Mesothelial cell of epicardium (in vitro differentiated cells): ENCODE results near the gene PPP2R2C. TPM values are rescaled to one million over a fixed set of nuclear protein-coding genes. Genes with fewer than 3 reads are reported as not detected.

Experiments
- DNase-seq, 2 experiments: peaks; one replicate each; pipeline ENCODE4 v3.0.0; 2021; ENCODE audit warnings: low spot score in 2 of 2; ENCODE audit not compliant: unreplicated experiment in 2 of 2
- H3K27ac Mint-ChIP-seq: 2 replicates; pipeline ENCODE4 v1.8.0; 2021; ENCODE audit warnings: mixed read lengths
- H3K27me3 Mint-ChIP-seq: 2 replicates; pipeline ENCODE4 v1.8.0; 2021; ENCODE audit warnings: low read depth, mixed read lengths
- H3K36me3 Mint-ChIP-seq: 2 replicates; pipeline ENCODE4 v1.8.0; 2021; ENCODE audit warnings: mixed read lengths
- H3K4me1 Mint-ChIP-seq: 2 replicates; pipeline ENCODE4 v1.8.0; 2021; ENCODE audit warnings: mixed read lengths
- H3K4me3 Mint-ChIP-seq: 2 replicates; pipeline ENCODE4 v1.8.0; 2021; ENCODE audit warnings: mild to moderate bottlenecking, moderate library complexity, mixed read lengths
- H3K9me3 Mint-ChIP-seq: 2 replicates; pipeline ENCODE4 v1.8.0; 2021; ENCODE audit warnings: mixed read lengths
- total RNA-seq: library from RNA; stranded (reverse); gene quantifications from 3 replicates; pipeline ENCODE4 v1.2.1, GENCODE V29; 2021
- TF ChIP-seq, protein P1 (sequence below): fragments of 200-600 bp; sonication (generic); IDR thresholded peaks from one replicate; pipeline ENCODE4 v1.5.0; 2021; ENCODE audit warnings: antibody characterized with exemption; ENCODE audit not compliant: unreplicated experiment

Gene PPP2R2C
- total RNA-seq, 1 donor from 2014 or later, result 5.2 TPM

DNA sequence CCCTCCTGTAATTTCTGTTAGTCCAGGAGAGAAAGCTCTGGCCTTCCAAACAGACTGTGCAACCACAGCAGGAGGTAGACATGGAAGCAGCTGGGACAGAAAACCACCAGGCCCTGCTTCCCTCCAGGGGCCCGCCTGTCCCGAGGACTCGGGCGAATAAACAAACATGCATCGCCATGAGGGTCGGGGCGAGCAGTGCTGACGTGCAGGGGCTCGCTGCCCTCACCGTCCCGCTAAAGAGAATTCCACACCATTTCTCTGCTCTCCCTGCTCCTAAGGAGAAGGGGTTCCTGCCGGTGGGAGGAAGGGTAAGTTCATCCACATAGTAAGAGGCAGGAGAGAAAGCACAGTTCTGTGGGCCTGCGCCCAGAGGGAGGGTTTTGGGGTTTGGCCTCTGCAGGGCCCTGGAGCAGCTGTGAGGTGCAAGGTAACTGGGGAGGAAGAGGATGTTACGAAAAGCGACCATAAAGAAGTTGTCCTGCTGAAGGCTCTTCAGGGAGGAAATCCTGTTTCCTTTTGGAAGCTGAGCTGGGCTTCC, 147.9 kb downstream of the PPP2R2C start:
- H3K4me3 Mint-ChIP-seq, result no peak overlapping the region
- no peaks in the 10 kb centered on the region for H3K36me3 Mint-ChIP-seq
- no peaks in the 10 kb centered on the region for H3K4me1 Mint-ChIP-seq
- H3K27ac Mint-ChIP-seq, result no peak overlapping the region
- peaks cover 29% of the 10 kb centered on the region for H3K27me3 Mint-ChIP-seq
- DNase-seq, result no peak
- TF ChIP-seq, protein P1, sequence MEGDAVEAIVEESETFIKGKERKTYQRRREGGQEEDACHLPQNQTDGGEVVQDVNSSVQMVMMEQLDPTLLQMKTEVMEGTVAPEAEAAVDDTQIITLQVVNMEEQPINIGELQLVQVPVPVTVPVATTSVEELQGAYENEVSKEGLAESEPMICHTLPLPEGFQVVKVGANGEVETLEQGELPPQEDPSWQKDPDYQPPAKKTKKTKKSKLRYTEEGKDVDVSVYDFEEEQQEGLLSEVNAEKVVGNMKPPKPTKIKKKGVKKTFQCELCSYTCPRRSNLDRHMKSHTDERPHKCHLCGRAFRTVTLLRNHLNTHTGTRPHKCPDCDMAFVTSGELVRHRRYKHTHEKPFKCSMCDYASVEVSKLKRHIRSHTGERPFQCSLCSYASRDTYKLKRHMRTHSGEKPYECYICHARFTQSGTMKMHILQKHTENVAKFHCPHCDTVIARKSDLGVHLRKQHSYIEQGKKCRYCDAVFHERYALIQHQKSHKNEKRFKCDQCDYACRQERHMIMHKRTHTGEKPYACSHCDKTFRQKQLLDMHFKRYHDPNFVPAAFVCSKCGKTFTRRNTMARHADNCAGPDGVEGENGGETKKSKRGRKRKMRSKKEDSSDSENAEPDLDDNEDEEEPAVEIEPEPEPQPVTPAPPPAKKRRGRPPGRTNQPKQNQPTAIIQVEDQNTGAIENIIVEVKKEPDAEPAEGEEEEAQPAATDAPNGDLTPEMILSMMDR, result no peak
- no peaks in the 10 kb centered on the region for H3K9me3 Mint-ChIP-seq

DNA sequence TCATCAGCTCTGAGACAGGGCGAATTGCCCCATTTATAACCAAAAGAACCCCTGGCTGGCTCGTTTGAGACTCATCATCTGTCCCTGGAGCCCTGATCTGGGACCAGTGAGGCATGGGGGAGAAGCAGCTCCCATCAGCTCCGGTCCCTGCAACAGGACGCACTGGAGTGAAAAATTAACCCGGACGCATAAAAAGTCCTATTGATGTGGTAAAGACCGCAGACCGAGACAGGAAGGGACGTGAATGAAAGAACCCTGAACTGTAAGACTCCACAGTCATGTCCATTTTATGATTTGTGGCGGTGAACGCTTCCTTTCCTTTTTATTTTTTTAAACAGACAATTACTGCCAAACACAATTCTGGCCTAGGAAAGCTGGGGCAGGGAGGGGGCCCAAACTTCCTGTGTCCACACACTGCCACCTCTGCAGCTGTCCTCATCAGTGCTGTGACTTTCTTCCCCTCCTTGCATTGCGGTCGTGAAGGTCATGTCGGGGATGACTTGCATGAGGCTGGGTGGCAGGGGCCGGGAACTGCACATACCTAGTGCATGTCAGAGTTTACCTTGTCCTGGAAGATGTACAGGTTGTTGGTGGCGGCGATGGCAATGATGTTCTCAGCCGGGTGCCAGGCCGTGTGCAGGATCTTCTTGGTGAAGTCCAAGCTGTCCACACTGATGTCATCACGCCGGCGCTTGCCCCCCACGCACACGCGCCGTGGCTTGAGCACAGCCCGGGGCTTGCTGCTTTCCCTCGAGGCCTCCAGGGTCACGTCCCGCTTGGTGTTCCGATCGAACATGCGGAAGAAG, 149.4 kb downstream of the PPP2R2C start:
- TF ChIP-seq, protein P1, result no peak
- H3K4me1 Mint-ChIP-seq, result no peaks in the 10 kb centered on the region
- H3K36me3 Mint-ChIP-seq, result no peaks in the 10 kb centered on the region

DNA sequence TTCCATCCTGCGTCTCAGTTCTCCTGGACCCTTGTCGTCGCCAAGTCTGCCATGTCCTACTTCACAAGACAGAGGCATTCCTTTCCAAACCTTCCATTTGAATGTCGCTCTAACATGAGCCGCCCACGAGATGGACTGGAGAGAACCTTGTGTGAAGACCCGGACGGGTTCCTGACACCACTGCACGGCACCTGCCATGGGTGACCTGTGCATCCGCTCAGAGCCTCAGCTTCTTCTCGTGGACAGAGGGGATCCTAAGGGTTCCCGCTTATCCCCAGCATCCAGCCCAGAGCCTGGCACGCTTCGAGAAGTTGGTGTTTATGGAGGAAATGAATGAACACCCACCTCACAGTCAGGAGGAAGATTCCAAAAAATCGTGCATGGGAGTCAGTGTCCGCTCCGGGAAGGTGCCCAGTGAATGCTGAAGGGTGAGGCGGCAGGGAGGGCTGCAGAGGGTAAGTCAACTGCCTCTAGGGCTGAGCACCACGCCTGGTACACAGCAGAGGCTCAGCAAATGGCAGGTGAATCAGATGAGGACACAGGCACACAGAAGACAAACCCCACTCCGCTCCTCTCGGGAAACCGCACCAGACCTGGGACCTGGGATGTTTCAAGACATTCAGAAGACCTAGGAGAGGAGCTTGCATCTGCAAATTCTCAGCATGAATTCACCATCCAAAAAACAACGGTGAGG, 150.2 kb downstream of the PPP2R2C start:
- Mint-ChIP-seq H3K4me3 (no peak overlapping the region), H3K4me1 (no peaks in the 10 kb centered on the region), H3K27me3 (peaks cover 15% of the 10 kb centered on the region), H3K36me3 (no peaks in the 10 kb centered on the region), H3K27ac (no peak overlapping the region), H3K9me3 (no peaks in the 10 kb centered on the region)
- TF ChIP-seq, protein P1, result no peak
- no peak for DNase-seq

More for the DNA sequence above, 149.4 kb downstream of the PPP2R2C start:
- no peak overlapping the region for H3K4me3 Mint-ChIP-seq
- H3K27ac Mint-ChIP-seq, result no peak overlapping the region
- no peak for DNase-seq
- peaks cover 18% of the 10 kb centered on the region for H3K27me3 Mint-ChIP-seq
- H3K9me3 Mint-ChIP-seq, result no peaks in the 10 kb centered on the region

DNA sequence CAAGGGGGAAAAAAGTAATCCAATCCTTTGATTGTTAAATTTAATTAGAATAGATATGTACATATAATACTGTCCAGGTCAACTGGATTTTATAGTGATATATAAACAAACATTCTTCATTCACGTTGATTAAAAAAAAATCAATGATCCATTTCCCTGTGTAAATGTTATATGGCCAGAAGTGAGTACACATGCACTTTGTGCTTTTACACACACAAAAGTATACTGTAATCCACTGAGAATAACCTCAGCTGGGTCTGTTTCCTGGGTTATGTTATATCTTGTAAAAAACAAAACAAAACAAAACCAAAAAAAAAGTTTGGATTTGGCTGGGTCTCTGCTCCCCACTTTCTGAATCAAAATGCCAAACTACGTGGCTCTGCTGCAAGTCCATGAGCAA, 151.1 kb downstream of the PPP2R2C start:
- Mint-ChIP-seq H3K27ac (no peak overlapping the region), H3K4me3 (no peak overlapping the region), H3K36me3 (no peaks in the 10 kb centered on the region), H3K4me1 (no peaks in the 10 kb centered on the region), H3K27me3 (peaks cover 15% of the 10 kb centered on the region), H3K9me3 (no peaks in the 10 kb centered on the region)
- TF ChIP-seq, protein P1, result no peak
- DNase-seq, result no peak

DNA sequence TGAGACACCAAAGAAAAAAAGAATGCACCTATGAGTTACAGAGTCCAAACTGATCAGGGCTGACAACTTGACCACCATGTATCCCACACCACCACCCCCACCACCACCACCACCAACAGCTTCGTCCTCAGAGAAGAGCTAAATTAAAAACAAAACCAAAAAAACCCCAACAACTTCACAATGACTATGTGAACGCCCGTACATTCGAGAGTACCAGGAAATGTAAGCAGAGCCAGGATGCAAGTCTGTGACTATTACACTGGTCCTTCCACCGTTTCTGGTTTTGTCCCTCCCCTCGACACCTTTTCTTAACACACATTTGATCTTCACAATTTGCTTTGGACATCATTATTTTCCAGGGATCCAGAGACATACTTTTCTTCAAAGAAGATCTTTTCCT, 151.8 kb downstream of the PPP2R2C start:
- no peak overlapping the region for H3K27ac Mint-ChIP-seq
- H3K27me3 Mint-ChIP-seq, result peaks cover 18% of the 10 kb centered on the region
- TF ChIP-seq, protein P1, result no peak
- H3K4me1 Mint-ChIP-seq, result no peaks in the 10 kb centered on the region
- H3K4me3 Mint-ChIP-seq, result no peak overlapping the region
- no peaks in the 10 kb centered on the region for H3K9me3 Mint-ChIP-seq
- DNase-seq, result no peak
- H3K36me3 Mint-ChIP-seq, result no peaks in the 10 kb centered on the region
